ENCODE measurements around the gene CD27. TPM values are rescaled to one million over a fixed set of nuclear protein-coding genes. Genes with fewer than 3 reads are reported as not detected.

CD27 gene
- total and polyA plus RNA-seq, 12 donors = 0.11 to 8.9 (median 0.69) TPM; not detected in 1

DNA sequence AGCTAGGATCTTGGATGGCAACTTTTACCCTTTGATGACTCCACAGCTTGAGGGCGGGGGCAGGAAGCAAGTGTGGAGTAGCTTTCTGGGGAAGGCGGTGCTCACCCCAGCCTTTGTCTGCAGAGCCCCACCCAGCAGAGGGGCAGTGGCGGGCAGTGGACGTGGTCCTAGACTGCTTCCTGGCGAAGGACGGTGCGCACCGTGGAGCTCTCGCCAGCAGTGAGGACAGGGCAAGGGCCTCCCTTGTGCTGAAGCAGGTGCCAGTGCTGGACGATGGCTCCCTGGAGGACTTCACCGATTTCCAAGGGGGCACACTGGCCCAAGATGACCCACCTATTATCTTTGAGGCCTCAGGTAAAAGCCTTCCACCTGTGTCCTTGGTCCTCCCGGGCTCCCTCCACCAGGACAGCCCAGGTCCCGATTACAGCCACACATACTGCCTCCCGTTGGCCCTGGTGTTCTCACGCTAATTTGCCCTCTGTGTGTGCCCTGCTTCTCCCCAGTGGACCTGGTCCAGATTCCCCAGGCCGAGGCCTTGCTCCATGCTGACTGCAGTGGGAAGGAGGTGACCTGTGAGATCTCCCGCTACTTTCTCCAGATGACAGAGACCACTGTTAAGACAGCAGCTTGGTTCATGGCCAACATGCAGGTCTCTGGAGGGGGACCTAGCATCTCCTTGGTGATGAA lies 8.3 kb downstream of the CD27 start:
- intact Hi-C loops (cut with DNase I) = loop anchor here in 1 of 2 donors (5.0 kb wide), 1 partner anchor 66 kb away; no protein-coding TSS in a partner anchor
- DNase-seq = peak in 5 of 7 donors; percentile 49 to 67 (median 58)
- 31 to 58% (median 36%) methylated on average over 1 to 17 of the region's 17 CpGs for WGBS, 4 donors
- TF ChIP-seq POLR2A (IDR thresholded peaks at IDR 0.05) = peak in 1 of 2 donors; percentile 12
- TF ChIP-seq, protein P1, sequence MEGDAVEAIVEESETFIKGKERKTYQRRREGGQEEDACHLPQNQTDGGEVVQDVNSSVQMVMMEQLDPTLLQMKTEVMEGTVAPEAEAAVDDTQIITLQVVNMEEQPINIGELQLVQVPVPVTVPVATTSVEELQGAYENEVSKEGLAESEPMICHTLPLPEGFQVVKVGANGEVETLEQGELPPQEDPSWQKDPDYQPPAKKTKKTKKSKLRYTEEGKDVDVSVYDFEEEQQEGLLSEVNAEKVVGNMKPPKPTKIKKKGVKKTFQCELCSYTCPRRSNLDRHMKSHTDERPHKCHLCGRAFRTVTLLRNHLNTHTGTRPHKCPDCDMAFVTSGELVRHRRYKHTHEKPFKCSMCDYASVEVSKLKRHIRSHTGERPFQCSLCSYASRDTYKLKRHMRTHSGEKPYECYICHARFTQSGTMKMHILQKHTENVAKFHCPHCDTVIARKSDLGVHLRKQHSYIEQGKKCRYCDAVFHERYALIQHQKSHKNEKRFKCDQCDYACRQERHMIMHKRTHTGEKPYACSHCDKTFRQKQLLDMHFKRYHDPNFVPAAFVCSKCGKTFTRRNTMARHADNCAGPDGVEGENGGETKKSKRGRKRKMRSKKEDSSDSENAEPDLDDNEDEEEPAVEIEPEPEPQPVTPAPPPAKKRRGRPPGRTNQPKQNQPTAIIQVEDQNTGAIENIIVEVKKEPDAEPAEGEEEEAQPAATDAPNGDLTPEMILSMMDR (IDR thresholded peaks at IDR 0.05) = no peak
- Histone ChIP-seq H3K36me3 (replicated peaks in 1 of 2) (peaks cover 0 to 26% of the 10 kb centered on the region in 2 donors), H3K27me3 (no peaks in the 10 kb centered on the region), H3K4me1 (replicated peaks in 1 of 2) (peaks cover 21 to 23% of the 10 kb centered on the region in 2 donors), H3K4me3 (peak overlapping the region in 1 of 4 donors; percentile 59), H3K9me3 (replicated peaks in 1 of 3) (no peaks in the 10 kb centered on the region), H3K27ac (peak overlapping the region; percentile 92 to 98 (median 95))

GRCh38 chr12:6457220-6457945 lies 12.6 kb downstream of the CD27 start:
- H3K36me3 ChIP-seq (replicated peaks in 1 of 2) = peaks cover 0 to 69% of the 10 kb centered on the region in 2 donors
- no peak for DNase-seq
- no peaks in the 10 kb centered on the region for H3K9me3 ChIP-seq (replicated peaks in 1 of 3)
- H3K4me1 ChIP-seq (replicated peaks in 1 of 2) = peaks cover 10 to 11% of the 10 kb centered on the region in 2 donors
- WGBS, 4 donors = 86 to 95% (median 89%) methylated on average over 8 to 12 of the region's 12 CpGs
- no peak overlapping the region for H3K27ac ChIP-seq
- intact Hi-C loops (cut with DNase I) = no loop called here
- H3K27me3 ChIP-seq = no peaks in the 10 kb centered on the region
- H3K4me3 ChIP-seq = no peak overlapping the region
- TF ChIP-seq POLR2A (IDR thresholded peaks at IDR 0.05) = no peak
- TF ChIP-seq, protein P1 (IDR thresholded peaks at IDR 0.05) = no peak

- DNase-seq = no peak
- H3K9me3 ChIP-seq (replicated peaks in 1 of 3) = no peaks in the 10 kb centered on the region
- WGBS, 4 donors = 95 to 97% (median 96%) methylated on average over 14 of the region's 14 CpGs
- no peak overlapping the region for H3K27ac ChIP-seq
- intact Hi-C loops (cut with DNase I) = no loop called here
- no peak overlapping the region for H3K4me3 ChIP-seq
- TF ChIP-seq, protein P1 (IDR thresholded peaks at IDR 0.05) = no peak
- TF ChIP-seq POLR2A (IDR thresholded peaks at IDR 0.05) = no peak
- H3K4me1 ChIP-seq (replicated peaks in 1 of 2) = peaks cover under 1 to 1% of the 10 kb centered on the region in 2 donors
- H3K27me3 ChIP-seq = no peaks in the 10 kb centered on the region
- H3K36me3 ChIP-seq (replicated peaks in 1 of 2) = peaks cover 0 to 80% of the 10 kb centered on the region in 2 donors
Observed at GRCh38 chr12:6458281-6459003, 13.7 kb downstream of the CD27 start.

DNA sequence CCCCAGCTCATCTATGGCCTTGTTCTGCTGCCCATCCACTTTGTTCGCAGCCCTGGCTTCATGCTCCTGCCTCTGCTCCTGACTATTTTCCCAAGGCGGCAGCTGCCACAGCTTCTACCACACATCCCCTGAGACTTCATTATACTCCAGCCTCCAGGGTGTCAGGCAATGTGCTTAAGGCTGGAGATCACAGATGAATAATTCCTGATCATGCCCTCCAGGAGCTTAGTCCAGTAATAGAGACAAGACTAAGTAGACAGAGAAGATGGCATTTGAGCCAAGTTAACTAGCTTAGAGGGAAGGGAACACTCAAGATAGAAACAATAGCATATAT lies 14.2 kb downstream of the CD27 start:
- no peaks in the 10 kb centered on the region for H3K27me3 ChIP-seq
- H3K4me3 ChIP-seq = no peak overlapping the region
- intact Hi-C loops (cut with DNase I) = no loop called here
- H3K4me1 ChIP-seq (replicated peaks in 1 of 2) = no peaks in the 10 kb centered on the region
- no peak overlapping the region for H3K27ac ChIP-seq
- no peaks in the 10 kb centered on the region for H3K9me3 ChIP-seq (replicated peaks in 1 of 3)
- no peak for TF ChIP-seq POLR2A (IDR thresholded peaks at IDR 0.05)
- TF ChIP-seq, protein P1 (IDR thresholded peaks at IDR 0.05) = no peak
- peaks cover 0 to 84% of the 10 kb centered on the region in 2 donors for H3K36me3 ChIP-seq (replicated peaks in 1 of 2)
- DNase-seq = no peak
- WGBS, 4 donors = 92 to 100% (median 97%) methylated on average over 2 of the region's 2 CpGs

Measured in adrenal gland (tissue), 12 donors.